AG09319 (cell line): ENCODE data around the gene EPB41L5.

Experiments
- DNase-seq: peaks from one replicate; pipeline ENCODE4 v3.0.0-alpha.2; 2010; ENCODE audit warnings: low read depth; ENCODE audit errors: extremely low read depth
- CTCF ChIP-seq: IDR thresholded peaks from 2 replicates; pipeline ENCODE4 v1.5.1; 2011; ENCODE audit warnings: low read depth, mild to moderate bottlenecking, inconsistent platforms, low read length, moderate library complexity

EPB41L5 gene

GRCh38 chr2:120004254-120004653 is 8.6 kb upstream of the EPB41L5 start:
- no peak for TF ChIP-seq CTCF
- DNase-seq: no peak

GRCh38 chr2:120005834-120006521 is 6.9 kb upstream of the EPB41L5 start:
- no peak for DNase-seq

DNA sequence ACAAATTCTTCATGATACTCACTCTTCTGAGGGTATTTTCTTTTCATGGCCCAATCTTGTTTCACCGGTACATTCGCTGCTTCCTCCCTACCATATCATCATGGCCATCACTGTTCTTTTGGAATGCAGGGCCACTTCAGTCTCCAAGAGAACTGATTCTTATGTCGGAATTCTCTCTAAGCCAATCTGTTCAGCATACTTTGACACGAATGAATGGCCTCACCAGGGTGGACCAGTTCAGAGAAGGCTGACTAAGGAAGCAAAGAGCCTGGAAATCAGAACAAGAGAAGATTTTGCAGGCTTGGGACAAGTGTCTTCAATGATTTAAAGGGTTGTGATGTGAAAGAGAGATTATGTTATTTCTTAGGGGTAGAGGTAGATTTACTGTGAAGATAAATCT is 5.0 kb upstream of the EPB41L5 start:
- DNase-seq: no peak
- no peak for TF ChIP-seq CTCF

More at GRCh38 chr2:120005834-120006521, 6.9 kb upstream of the EPB41L5 start:
- no peak for TF ChIP-seq CTCF

- TF ChIP-seq CTCF: no peak
- DNase-seq: no peak
Measured at GRCh38 chr2:120012363-120012762, 514 bp upstream of the EPB41L5 start.

- TF ChIP-seq CTCF: no peak
- DNase-seq: no peak
Measured at GRCh38 chr2:120013597-120014223, 833 bp downstream of the EPB41L5 start.

DNA sequence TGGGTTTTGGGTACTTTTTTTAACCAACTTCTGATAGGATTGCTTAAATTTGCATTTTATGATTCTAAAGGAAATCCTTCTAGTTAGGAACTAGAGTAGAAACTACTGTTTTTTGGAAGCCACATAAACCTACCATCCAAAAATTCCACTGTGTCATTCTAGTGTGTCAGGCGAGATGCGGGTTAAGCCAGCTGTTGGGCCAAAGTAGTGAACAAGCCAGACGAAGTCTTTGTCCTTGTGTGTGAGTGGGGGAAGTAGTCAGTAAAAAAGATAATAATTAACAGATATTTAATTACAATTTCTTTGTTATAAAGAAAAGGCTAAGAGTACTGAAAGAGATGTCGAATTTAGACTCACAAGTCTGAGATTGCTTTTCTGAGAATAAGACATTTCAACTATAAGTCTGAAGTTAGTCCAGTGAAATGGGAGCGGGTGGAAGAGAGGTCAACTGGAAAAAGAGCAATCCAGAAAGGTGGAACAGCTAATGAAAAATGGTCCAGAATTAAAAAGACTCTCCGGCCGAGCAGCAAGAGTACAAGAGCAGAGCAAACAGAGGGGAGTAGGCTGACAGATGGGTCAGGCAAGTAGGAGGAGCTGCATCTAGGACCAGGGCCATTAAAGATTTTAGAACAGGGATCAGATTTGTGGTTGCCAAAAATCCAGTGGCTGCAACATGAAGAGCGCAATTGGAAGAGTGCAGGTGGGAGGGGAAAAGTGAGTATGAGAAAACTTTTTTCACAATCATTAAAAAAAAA is 1.5 kb downstream of the EPB41L5 start:
- TF ChIP-seq CTCF: no peak
- DNase-seq: no peak

DNA sequence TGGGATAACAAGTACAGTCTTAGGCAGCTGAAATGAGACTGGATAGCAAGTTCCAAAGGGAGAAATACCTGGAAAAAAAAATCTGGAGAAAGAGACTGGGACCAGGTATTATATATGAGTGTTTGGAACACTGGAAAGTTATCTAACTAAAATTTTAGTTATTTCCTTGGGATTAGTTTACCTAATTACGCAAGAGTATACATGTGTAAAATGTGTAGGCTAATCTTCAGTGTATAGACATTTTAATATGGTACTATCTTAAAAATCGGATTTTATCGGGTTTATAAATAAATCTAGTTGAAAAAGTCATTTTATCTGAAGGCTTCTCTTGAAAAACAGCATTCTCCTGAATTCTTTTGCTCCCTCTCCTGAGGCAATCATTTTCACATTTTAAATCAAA is 3.9 kb downstream of the EPB41L5 start:
- no peak for TF ChIP-seq CTCF
- DNase-seq: no peak
